Breast epithelium (tissue), 3 donors: ENCODE results near the gene SRP72.

Source experiments
- CTCF ChIP-seq, 3 donors: fragments of 450-650 bp; IDR thresholded peaks; one replicate each; pipeline ENCODE4 v1.5.1; 2016 to 2017; ENCODE audit warnings: antibody characterized with exemption in 3 of 3, mild to moderate bottlenecking in 3 of 3, moderate library complexity in 3 of 3
- POLR2AphosphoS5 ChIP-seq, 3 donors: sonication (generic); formaldehyde crosslinking; IDR thresholded peaks; one replicate each; pipeline ENCODE4 v1.6.1; 2017; ENCODE audit warnings: antibody characterized with exemption in 3 of 3

- TF ChIP-seq POLR2AphosphoS5 (IDR thresholded peaks at IDR 0.05): no peak
- no peak for TF ChIP-seq CTCF (IDR thresholded peaks at IDR 0.05)
Measured at GRCh38 chr4:56430203-56430602, 37.2 kb upstream of the SRP72 start.
